OCI-LY3 (cell line): ENCODE data around the gene CAD.
"Not testable (repeated sequence)": the region's sequence is repeated elsewhere in the genome, so short reads cannot be mapped to it uniquely, and the experiment has no call there.

ENCODE experiments used
- H2AFZ ChIP-seq: fragments of 200-600, 300-600 bp; shearing (Covaris generic); 2 replicates; pipeline ENCODE4 v1.6.0; 2014; ENCODE audit warnings: antibody characterized with exemption, low read depth, low read length
- H3K27ac ChIP-seq: fragments of 200-600, 300-600 bp; sonication (generic); 2 replicates; pipeline ENCODE4 v1.5.1; 2014; ENCODE audit warnings: mild to moderate bottlenecking, low read length, moderate library complexity, mixed read lengths
- H3K27me3 ChIP-seq: fragments of 200-600, 300-600 bp; sonication (generic); 2 replicates; pipeline ENCODE4 v1.6.1; 2014; ENCODE audit warnings: low read depth, low read length, mixed read lengths
- H3K36me3 ChIP-seq: fragments of 200-600, 300-600 bp; sonication (generic); replicated peaks from 2 replicates; pipeline ENCODE3; 2014; ENCODE audit warnings: low read depth, low read length, mixed read lengths
- H3K4me1 ChIP-seq: fragments of 300-600, 200-600 bp; sonication (generic); 2 replicates; pipeline ENCODE4 v1.6.1; 2014; ENCODE audit warnings: low read length, mixed read lengths
- H3K4me2 ChIP-seq: fragments of 200-600, 300-600 bp; sonication (generic); 2 replicates; pipeline ENCODE4 v1.6.1; 2014; ENCODE audit warnings: low read length, mixed read lengths
- H3K4me3 ChIP-seq: fragments of 300-600, 200-600 bp; sonication (generic); 2 replicates; pipeline ENCODE4 v1.5.1; 2014; ENCODE audit warnings: antibody characterized with exemption, mild to moderate bottlenecking, low read length, moderate library complexity
- H3K79me2 ChIP-seq: fragments of 300-600, 200-600 bp; shearing (Covaris generic); 2 replicates; pipeline ENCODE4 v1.6.1; 2014; ENCODE audit warnings: mild to moderate bottlenecking, low read length, mixed read lengths
- H3K9ac ChIP-seq: fragments of 300-600, 200-600 bp; shearing (Covaris generic); 2 replicates; pipeline ENCODE4 v1.6.0; 2014; ENCODE audit warnings: mild to moderate bottlenecking, low read length, moderate library complexity
- H3K9me3 ChIP-seq: fragments of 200-600, 300-600 bp; shearing (Covaris generic); 2 replicates; pipeline ENCODE4 v1.6.1; 2014; ENCODE audit warnings: low read length, mixed read lengths; ENCODE audit not compliant: insufficient read depth
- H4K20me1 ChIP-seq: fragments of 200-600, 300-600 bp; sonication (generic); 2 replicates; pipeline ENCODE4 v1.6.1; 2016; ENCODE audit warnings: low read length, mixed read lengths; ENCODE audit not compliant: insufficient read depth
- EZH2phosphoT487 ChIP-seq: fragments of 200-600 bp; shearing (Covaris generic); IDR thresholded peaks from 2 replicates; pipeline ENCODE4 v1.6.1; 2018; ENCODE audit warnings: antibody characterized with exemption, mixed run types, low read depth
- TF ChIP-seq, protein P1 (sequence below): fragments of 200-600, 300-600 bp; sonication (generic); IDR thresholded peaks from 2 replicates; pipeline ENCODE4 v1.5.1; 2014; ENCODE audit warnings: antibody characterized with exemption, low read length, low read depth

The CAD gene

DNA sequence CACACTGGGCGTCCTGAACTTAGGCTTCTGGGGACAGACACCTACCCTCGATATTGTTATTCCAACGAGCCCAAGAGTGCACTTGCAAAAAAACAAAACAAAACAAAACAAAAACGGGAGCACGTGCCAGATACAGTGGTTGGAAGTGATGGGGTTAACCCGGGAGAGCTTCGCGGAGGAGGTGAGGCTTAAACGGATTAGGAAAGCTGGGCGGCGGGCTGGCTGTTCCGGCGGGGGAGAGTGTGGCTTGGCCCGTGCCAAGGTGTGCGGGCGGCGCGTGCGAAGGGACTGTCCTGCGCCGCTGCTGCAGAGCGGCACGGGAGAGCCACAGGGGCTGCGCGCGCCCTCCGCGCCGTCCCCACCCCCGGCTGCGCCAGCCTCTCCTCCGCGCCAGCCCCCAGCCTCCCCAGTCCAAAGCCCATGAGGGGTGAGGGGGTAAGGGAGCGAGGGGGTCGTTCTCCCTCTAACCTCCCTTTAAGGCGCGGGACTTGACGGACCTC is 47.1 kb downstream of the CAD start:
- H3K4me1 ChIP-seq, result no peaks in the 10 kb centered on the region
- H3K4me3 ChIP-seq, result no peak overlapping the region
- H3K27me3 ChIP-seq, result peaks cover 38% of the 10 kb centered on the region
- H3K9me3 ChIP-seq, result no peaks in the 10 kb centered on the region
- no peaks in the 10 kb centered on the region for H3K36me3 ChIP-seq
- H4K20me1 ChIP-seq, result no peaks in the 10 kb centered on the region
- H3K27ac ChIP-seq, result no peak overlapping the region
- H3K9ac ChIP-seq, result no peak overlapping the region
- H3K79me2 ChIP-seq, result no peaks in the 10 kb centered on the region
- TF ChIP-seq, protein P1, sequence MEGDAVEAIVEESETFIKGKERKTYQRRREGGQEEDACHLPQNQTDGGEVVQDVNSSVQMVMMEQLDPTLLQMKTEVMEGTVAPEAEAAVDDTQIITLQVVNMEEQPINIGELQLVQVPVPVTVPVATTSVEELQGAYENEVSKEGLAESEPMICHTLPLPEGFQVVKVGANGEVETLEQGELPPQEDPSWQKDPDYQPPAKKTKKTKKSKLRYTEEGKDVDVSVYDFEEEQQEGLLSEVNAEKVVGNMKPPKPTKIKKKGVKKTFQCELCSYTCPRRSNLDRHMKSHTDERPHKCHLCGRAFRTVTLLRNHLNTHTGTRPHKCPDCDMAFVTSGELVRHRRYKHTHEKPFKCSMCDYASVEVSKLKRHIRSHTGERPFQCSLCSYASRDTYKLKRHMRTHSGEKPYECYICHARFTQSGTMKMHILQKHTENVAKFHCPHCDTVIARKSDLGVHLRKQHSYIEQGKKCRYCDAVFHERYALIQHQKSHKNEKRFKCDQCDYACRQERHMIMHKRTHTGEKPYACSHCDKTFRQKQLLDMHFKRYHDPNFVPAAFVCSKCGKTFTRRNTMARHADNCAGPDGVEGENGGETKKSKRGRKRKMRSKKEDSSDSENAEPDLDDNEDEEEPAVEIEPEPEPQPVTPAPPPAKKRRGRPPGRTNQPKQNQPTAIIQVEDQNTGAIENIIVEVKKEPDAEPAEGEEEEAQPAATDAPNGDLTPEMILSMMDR, result no peak
- no peak for TF ChIP-seq EZH2phosphoT487
- no peak overlapping the region for H2AFZ ChIP-seq
- no peak overlapping the region for H3K4me2 ChIP-seq

- Histone ChIP-seq H3K36me3 (no peaks in the 10 kb centered on the region), H3K27ac (no peak overlapping the region), H2AFZ (no peak overlapping the region), H4K20me1 (no peaks in the 10 kb centered on the region), H3K4me3 (no peak overlapping the region), H3K27me3 (peaks cover 44% of the 10 kb centered on the region), H3K9ac (no peak overlapping the region), H3K9me3 (no peaks in the 10 kb centered on the region), H3K79me2 (no peaks in the 10 kb centered on the region), H3K4me1 (no peaks in the 10 kb centered on the region), H3K4me2 (no peak overlapping the region)
- TF ChIP-seq, protein P1, result peak; percentile 14; the same call in 1 of the 2 replicates
- no peak for TF ChIP-seq EZH2phosphoT487
Measured at GRCh38 chr2:27264753-27265535, 47.8 kb downstream of the CAD start.

DNA sequence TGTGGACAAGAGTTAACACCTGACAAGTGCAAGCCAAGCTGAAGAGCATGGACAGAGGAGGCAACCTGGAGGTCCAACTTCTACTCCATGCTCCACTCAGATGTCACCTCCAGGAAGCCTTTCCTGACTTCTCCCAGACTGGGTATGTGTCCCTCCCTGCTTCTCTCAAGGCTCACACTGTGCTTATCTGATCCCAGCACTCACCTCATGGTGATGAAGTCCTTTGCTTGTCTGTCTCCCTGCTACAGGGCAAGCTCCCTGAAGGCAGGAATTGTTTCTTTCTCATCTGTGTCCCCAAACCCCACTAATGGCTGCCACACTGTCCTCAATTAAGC is 48.3 kb downstream of the CAD start:
- H2AFZ ChIP-seq, result no peak overlapping the region
- no peak overlapping the region for H3K4me3 ChIP-seq
- TF ChIP-seq EZH2phosphoT487, result no peak
- TF ChIP-seq, protein P1, result no peak
- no peak overlapping the region for H3K4me2 ChIP-seq
- no peaks in the 10 kb centered on the region for H4K20me1 ChIP-seq
- H3K79me2 ChIP-seq, result no peaks in the 10 kb centered on the region
- no peak overlapping the region for H3K27ac ChIP-seq
- H3K36me3 ChIP-seq, result no peaks in the 10 kb centered on the region
- no peak overlapping the region for H3K9ac ChIP-seq
- peaks cover under 1% of the 10 kb centered on the region; the same call in 1 of the 2 replicates for H3K4me1 ChIP-seq
- no peaks in the 10 kb centered on the region for H3K9me3 ChIP-seq
- H3K27me3 ChIP-seq, result peaks cover 45% of the 10 kb centered on the region

DNA sequence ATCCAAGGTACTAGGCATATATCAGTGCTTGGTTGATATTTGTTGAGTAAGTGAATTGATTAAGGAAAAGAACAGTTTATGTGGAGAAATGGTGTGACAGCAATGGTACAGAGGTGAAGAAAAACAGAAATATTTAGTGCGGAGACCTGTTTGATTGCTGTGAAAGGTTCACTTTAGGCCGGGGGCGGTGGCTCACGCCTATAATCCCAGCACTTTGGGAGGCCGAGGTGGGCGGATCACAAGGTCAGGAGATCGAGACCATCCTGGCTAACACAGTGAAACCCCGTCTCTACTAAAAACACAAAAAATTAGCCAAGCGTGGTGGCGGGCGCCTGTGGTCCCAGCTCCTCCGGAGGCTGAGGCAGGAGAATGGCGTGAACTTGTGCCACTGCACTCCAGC is 51.1 kb downstream of the CAD start:
- not testable (repeated sequence) for H3K4me1 ChIP-seq, H3K79me2 ChIP-seq, H3K36me3 ChIP-seq, H3K9me3 ChIP-seq, H2AFZ ChIP-seq, H4K20me1 ChIP-seq, H3K27ac ChIP-seq, H3K9ac ChIP-seq, H3K4me3 ChIP-seq, H3K4me2 ChIP-seq
- peaks cover 25% of the 10 kb centered on the region for H3K27me3 ChIP-seq
